GM18520 (cell line): ENCODE measurements around the gene CHRM4.

Experiments used
- ATAC-seq: cut with Tn5 transposase; IDR thresholded peaks from one replicate; pipeline ENCODE4 v1.9.1; 2021; ENCODE audit not compliant: unreplicated experiment

The CHRM4 gene

DNA sequence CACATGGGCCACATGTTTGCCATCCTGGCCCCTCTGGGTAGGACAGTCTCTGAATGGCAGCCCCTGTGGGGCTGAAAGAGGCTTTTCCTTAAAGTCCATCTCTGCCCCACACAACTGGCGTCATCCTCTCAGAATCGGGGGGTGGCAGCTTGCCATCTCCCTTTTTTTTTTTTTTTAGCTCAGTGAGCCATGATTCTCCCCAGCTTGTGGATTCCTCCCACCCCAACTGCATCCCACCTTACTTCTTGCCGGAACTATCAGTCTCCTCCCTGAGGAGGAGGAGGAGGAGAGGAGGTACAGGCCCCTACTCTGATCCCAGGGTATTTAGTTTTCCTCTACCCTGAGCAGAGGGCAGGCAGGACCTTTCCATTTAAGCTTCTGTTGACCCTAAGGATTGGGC lies 40.9 kb downstream of the CHRM4 start:
- no peak for ATAC-seq

DNA sequence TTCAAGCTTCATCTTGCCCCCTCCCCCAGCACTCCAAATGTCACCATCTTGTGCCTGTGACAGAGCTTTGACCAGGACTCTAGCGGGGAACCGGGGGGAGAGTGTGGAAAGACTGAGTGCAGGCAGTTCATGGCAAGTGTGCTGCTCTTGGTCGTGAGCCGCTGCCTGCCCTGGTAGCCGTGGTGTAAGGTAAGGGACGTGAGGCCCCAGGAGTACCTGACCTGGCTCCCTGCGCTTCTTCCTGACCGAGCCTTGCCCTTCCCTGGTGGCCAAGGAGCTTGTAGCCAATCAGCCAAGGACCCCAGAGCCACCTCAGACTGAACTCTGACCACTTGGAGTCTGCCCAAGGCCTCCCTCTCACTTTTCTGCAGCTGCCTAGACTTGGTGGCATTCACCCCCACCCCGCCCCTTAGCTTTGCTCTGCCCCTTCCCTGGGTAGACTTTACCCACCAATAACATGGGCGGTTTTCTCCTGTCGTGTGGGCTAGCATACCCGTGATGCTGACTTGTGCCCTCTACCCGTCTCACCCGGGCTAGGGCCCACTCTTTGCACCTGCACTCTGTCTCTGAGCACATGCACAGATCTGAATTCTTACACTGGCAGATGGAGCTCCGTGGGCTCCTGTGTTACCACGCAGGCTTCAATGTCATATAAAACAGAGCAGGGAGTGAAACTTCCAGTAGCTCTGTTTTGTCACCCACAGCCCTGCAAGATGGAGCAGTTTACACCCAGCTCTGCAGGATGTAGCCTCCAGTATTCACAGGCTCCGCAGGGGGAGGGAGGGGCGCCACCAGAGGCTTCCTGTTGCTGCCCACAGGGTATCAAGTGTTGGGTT lies 42.8 kb downstream of the CHRM4 start:
- no peak for ATAC-seq

DNA sequence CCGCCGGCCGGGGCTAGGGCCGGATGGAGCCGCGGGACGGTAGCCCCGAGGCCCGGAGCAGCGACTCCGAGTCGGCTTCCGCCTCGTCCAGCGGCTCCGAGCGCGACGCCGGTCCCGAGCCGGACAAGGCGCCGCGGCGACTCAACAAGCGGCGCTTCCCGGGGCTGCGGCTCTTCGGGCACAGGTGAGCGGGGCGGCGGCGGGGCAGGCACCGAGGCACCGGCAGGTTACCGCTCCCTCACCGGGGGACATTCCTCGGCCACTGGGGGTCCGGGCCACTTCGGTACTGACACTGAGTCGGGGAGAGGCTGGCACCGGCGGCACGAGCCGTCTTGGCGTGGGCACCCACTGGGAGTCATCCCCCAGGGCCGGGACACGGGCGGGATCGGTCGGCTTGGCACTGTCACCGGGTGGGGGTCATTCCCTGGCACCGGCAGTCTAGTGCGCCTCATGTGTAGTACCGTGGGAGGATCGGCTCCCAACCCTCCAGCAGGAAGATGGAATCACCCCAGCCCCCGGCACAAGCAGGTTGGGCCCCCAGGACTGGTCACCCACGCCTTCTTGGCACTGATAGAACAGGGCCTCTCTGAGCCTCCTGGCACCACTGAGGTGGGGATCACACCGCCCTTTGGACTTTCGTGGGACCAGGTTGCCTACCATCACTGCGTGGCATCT lies 43.8 kb downstream of the CHRM4 start:
- ATAC-seq, result no peak

DNA sequence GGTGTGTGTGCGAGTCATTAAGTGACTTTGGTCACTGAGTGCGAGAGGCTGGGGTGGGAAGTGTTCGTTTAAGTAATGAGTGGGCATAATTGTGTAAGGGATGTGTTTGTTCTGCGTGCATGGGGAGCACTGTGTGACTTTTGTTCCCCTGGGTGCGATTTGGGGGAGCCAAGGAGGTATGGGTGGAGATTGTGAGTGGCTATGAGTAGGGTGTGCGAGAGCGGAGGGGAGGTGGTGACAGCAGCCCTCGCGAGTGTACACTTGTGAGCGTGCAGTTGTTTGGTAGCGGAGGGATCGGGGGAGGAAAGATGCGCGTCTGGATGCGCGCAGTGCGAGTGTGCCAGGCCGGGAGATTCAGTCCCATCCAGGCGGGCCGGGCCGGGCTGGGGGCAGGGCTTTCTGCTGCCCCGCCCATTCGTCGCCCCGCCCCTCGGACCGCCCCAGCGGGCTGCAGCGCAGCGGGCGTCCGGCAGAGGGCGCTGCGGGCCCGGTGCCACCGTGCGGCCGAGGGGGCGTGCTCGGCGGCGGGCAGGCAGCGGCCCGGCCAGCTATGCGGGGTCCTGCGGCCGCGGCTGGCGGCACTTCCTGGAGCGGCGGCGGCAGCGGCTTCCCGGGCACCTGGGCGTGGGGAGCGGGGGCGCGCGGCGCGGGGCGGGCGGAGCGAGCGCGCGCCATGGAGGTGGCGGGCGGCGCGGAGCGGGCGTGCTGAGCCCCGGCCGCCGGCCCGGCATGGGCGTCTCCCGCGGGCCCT lies 44.5 kb downstream of the CHRM4 start, which contains the start of gene DGKZ:
Gene DGKZ, plus strand, starts transcription at position 578 of the 751 bp plus-strand sequence. CDS start 197 bp downstream, outside the sequence.
- ATAC-seq, result peak; percentile 76

DNA sequence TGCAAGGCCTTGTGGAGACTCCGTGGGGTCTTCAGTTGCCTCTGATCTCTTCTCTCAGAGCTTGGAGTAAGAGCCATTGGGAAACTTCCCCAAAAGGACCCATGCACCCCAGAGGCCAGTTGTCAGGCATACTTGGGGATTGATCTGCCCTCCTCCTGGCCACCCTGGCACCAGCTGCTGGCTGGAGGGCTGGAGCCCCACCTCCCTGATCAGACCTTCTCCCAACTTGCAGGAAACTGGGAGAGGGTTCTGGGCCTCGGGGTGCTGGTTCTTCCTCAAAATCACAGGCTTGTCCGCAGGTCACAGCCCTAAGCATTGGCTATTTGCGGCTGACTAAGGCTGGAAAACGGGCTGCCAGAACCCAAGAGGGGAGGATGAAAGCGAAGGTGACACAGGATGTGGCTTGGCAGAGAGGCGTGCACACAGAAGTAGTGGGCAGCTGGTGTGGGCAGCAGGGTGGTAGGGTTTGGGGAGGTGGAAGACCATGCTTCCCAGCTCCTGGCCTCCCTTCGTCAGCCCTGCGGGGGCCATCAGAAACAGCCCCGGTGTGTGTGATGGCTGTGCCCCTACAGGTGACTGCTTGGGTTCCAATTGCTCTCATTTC lies 45.6 kb downstream of the CHRM4 start:
- no peak for ATAC-seq

DNA sequence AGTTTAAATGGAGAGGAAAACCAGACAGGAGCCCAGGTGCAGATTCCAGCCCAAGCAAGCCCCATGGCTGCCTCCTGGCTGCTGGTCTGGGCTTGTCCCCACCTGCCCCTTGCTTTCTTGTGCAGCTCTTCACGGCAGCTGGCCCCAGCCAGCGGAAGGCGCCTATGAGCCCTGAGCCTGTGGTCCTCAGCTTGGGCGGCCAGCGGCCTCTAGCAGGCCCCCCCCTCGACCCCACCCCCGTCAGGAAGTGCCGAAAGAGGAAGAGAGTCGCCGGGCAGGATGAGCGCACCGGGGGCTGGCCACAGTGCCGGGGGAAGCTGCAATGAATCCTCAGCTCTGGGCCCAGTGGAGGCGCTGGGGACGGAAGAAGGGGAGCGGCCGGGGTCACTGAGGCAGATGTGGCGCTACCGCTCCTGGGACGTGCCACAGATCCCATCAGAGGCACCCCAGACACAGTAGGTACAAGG lies 46.4 kb downstream of the CHRM4 start:
- ATAC-seq, result no peak

DNA sequence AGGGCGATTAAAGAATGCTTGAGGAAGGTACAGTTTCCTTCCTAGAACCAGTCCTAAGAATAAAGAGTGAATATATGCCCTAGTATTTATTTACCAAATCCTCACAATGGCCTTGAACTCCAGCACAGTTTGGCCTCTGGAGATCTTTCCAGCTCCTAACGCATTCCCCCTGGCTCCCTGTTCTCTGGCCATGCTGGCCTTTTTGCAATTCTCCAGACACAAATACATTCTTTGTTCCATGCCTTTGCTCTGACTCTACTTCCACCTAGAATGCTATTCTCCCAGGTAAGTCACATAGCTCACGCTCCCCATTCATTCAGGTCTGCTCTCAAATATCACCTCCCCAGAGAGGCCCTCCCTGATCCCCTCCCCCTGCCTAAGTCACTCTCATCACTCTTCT lies 48.1 kb downstream of the CHRM4 start:
- no peak for ATAC-seq

DNA sequence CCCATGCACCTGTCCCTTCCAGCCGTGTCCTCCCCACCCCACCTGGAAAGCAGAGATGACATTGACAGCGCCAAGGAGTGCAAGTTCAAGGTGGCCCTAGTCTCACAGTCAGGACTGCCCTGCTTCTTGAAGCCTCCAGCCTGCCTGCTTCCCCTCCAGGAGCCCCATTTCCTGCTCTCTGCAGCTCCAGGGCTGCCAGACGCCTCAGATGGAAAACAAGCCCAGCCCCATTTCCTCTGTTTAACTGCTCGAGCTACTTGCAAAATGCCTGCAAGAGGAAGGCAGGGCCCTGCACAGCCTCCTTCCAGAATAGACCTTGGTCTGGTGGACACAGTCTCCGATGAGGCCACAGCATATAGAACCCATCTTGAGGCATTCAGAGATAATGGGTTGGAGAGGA lies 49.3 kb downstream of the CHRM4 start:
- ATAC-seq, result no peak

DNA sequence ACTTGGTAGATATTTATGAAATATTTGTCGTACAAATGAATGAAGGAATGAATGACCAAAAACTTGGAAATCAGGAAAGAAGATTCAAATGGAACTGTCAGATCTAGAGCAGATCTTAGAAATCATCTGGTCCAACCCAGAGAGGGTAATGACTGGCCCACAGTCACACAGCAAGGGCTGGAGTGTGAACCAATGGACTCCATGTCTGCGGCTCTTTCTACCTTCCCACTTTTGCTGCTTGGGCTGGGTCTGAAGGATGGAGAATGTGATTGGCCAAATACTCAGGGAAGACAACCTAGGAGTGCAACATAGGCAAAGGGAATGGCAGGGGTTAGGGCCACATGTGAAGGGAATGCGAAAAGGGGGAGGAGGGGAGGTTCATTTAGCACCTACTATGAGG lies 50.1 kb downstream of the CHRM4 start:
- no peak for ATAC-seq

DNA sequence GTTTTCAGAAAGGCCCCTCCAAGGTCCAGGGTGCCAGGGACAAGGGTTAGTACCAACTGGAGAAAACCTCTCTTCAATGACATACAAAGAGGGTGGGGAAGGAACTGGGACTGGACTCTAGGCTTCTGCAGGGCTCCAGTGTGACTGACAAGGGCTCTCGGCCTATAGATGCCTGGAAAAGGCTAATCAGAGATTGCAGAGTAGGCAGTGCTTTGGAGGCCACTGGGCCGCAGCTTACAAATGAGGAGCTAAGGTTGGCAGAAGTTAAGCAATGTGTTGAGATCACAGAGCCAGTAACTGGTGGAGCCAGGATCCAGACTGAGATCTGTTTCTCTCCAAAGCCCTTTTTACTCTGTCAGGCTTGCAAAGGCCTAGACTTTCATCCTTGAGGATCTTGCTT lies 51.8 kb downstream of the CHRM4 start:
- no peak for ATAC-seq

DNA sequence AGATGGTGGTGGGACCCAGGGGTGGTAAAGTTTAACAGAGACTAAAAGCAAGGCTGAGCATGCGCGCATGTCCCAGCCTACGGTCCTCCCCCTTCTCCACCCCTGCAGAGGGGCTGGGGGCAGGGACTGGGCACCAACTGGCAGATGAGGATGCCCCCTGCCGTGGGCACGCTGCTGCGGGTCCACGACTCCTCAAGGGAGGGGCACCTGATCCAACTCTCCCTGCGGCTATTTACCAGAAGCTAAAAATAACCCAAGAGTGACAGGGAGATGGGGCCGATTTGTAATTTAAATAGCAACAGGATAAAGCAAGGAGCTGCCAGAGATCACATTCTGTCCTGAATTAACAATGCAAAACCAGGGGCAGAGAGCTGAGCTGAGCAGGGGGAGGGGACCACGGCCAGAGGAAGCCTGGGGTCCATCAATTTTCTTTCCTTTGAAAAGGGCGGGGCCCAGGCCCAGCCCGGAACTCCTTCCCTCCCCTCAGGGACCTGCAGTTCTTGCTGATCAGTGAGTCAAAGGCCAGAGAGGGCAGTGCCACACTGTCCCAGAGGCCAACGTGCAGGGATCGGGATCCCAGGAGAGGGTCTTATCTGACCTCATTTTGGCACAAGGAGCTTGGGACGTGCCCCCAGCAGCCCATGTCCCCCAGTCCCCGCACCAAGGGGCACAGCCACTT lies 52.4 kb downstream of the CHRM4 start:
- ATAC-seq, result no peak

DNA sequence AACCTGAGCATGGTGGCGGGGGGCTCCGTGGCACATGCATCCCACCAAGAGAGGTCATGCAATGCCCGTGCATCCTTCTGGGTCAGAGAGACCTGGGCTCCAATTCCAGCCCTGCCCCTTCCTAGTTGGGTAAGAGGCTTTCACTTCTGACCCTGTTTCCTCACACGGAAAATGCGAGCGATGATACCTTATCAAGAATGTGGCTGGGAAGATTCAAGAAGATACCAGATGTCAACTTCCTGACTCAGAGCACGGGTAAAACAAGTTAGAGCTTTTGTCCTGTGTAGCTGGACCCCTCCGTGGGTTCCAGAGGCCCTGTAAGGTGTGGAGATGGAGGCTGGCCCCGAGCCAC lies 53.0 kb downstream of the CHRM4 start:
- no peak for ATAC-seq

DNA sequence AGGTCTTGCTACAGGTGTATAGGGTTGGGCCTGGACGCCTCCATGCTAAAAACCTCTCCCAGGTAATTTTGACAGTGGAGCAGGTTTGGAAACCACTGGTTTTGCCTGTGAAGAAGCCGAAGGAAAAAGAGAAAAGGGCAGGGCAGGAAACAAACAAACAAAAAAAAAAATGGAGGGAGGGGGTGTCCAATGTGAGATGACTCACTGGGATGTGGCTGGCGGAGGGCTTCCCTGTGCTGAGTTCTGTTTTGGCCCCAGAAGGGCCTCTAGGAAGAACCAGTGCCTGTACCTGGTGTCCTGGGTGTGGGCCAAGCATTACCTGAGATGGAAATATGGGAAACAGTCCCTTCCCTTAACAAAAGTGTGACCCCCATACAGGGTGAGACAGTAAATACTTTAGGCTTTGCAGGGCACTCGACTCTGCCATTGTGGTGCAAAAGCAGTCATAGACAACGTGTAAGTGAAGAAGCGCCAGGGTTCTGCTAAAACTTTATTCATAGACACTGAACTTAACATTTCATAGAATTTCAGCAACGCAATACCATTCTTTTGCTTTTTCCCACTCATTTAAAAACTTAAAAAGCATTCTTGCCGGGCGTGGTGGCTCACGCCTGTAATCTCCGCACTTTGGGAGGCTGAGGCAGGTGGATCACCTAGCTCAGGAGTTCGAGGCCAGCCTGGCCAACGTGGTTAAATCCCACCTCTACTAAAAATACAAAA lies 53.8 kb downstream of the CHRM4 start:
- ATAC-seq, result no peak

DNA sequence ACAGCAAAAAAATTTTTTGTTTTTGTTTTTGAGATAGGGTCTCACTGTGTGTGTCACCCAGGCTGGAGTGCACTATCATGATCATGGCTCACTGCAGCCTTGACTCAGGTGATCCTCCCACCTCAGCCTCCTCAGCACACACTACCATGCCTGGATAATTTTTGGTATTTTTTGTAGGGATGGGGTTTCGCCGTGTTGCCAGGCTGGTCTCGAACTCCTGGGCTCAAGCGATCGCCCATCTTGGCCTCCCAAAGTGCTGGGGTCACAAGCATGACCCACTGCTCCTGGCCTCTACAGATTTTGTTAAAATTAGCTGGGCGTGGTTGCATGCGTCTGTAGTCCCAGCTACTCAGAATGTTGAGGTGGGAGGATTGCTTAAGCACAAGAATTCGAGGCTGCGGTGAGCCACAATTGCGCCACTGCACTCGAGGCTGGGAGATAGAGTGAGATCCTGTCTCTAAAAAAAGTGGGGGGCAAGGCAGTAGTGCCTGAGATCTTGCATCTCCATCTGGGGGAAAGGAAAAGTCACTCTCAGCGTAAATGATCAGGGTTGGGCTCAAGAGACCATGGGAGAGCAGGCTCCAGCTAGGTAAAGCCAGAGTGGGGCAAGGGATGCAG lies 54.9 kb downstream of the CHRM4 start:
- no peak for ATAC-seq

DNA sequence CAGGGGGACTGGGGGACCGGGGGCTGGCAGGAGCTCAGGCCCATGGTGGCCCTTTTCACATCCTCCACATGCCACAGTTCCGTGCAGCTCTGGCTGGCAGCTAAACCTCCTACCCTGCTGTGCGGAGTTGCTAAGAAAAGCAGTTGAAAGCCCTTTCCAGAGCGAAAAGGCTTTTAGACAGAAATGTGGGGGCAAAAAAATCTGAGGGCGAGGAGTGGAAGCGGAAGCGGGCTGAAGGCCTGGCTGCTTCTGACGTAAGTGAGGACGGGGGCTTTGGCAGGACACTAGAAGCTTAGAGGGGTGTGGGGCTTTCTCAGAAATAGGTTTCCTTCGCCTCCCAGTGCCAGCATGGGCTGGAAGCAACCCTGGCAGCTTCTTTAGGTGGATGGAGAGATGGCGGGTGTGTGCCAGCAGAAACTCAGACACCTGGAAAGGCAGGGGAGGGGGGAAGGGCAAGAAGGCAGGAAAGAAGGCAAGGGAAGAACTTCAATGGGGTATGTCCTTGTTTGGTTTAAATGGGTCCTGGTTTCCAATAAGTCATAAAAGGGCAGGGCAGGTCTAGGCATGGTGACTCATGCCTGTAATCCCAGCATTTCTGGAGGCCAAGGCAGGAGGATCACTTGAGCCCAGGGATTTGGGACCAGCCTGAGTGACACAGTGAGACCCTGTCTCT lies 55.5 kb downstream of the CHRM4 start:
- no peak for ATAC-seq

DNA sequence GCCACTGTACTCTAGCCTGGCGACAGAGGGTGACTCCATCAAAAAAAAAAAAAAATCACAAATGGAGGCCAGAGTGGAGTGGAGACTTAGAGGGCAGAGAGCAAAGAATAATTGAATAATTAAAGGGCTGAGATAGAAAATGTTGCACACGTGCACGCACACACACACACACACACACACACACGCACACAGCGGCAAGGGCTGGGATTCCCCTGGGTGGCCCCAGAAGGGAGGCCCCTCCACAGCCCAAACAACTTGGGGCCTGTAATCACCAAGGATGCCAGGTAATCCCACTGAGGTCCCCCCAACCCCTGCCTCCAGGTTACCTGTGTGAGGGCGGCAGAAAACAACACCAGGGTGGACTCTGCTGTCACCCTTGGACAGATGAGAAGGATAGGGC lies 56.3 kb downstream of the CHRM4 start:
- ATAC-seq, result no peak

DNA sequence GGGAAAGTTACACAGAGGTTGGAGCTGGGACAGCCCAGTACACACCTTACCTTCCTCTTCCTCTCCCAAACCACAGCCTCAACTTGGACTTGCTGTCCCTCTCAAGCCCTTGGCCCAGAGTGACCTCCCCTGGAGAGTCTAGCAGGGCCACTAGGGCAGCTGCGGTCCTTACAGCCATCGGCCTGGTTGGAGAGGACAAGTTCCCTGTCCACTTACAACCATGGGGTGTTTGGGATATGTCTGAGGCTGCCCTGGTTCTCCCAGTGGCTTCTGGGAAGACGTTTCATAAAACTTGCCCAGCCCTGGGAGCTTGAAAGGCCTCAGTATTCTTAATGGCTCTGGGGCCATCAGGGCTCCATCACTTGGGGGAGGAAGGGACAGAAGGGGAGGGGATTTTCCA lies 57.4 kb downstream of the CHRM4 start:
- no peak for ATAC-seq
